Stomach smooth muscle (tissue), 2 donors: ENCODE results near the gene KPNA1.

Experiments
- H3K27ac ChIP-seq: one replicate; pipeline ENCODE4 v1.7.0; 2013; ENCODE audit warnings: mild to moderate bottlenecking, low read length, inconsistent platforms
- H3K27me3 ChIP-seq, 2 donors: one replicate each; pipeline ENCODE4 v1.7.0; 2013; ENCODE audit warnings: low read length in 2 of 2; ENCODE audit not compliant: insufficient read depth in 2 of 2, control insufficient read depth in 1 of 2
- H3K36me3 ChIP-seq, 2 donors: one replicate each; pipeline ENCODE4 v1.7.0; 2013; ENCODE audit warnings: low read length in 2 of 2; ENCODE audit not compliant: control insufficient read depth in 2 of 2, insufficient read depth in 2 of 2
- H3K4me1 ChIP-seq: one replicate; pipeline ENCODE4 v1.7.0; 2013; ENCODE audit warnings: low read length; ENCODE audit not compliant: control insufficient read depth, insufficient read depth
- H3K4me3 ChIP-seq, 2 donors: one replicate each; pipeline ENCODE4 v1.7.0; 2013; ENCODE audit warnings: low read length in 2 of 2
- H3K9ac ChIP-seq, 2 donors: one replicate each; pipeline ENCODE4 v1.7.0; 2013; ENCODE audit warnings: low read length in 2 of 2, mild to moderate bottlenecking in 1 of 2
- H3K9me3 ChIP-seq, 2 donors: one replicate each; pipeline ENCODE4 v1.7.0; 2013; ENCODE audit warnings: low read length in 2 of 2; ENCODE audit not compliant: control insufficient read depth in 2 of 2
- donor health status: healthy.
- donor health status: Pancreatic carcinoma.

KPNA1 gene

GRCh38 chr3:122481390-122481789 is 33.3 kb downstream of the KPNA1 start:
- Histone ChIP-seq H3K4me3 (no peak overlapping the region), H3K27me3 (no peaks in the 10 kb centered on the region), H3K9ac (no peak overlapping the region)

GRCh38 chr3:122476532-122476931 is 38.2 kb downstream of the KPNA1 start:
- Histone ChIP-seq H3K36me3 (no peaks in the 10 kb centered on the region), H3K27me3 (no peaks in the 10 kb centered on the region), H3K27ac (no peak overlapping the region), H3K4me3 (no peak overlapping the region), H3K4me1 (no peaks in the 10 kb centered on the region), H3K9ac (no peak overlapping the region), H3K9me3 (no peaks in the 10 kb centered on the region)

More at GRCh38 chr3:122481390-122481789, 33.3 kb downstream of the KPNA1 start:
- Histone ChIP-seq H3K4me1 (no peaks in the 10 kb centered on the region), H3K27ac (no peak overlapping the region), H3K9me3 (no peaks in the 10 kb centered on the region), H3K36me3 (no peaks in the 10 kb centered on the region)

GRCh38 chr3:122475316-122475715 is 39.4 kb downstream of the KPNA1 start:
- Histone ChIP-seq H3K27me3 (no peaks in the 10 kb centered on the region), H3K27ac (no peak overlapping the region), H3K4me3 (no peak overlapping the region), H3K9ac (no peak overlapping the region), H3K9me3 (no peaks in the 10 kb centered on the region), H3K4me1 (no peaks in the 10 kb centered on the region), H3K36me3 (no peaks in the 10 kb centered on the region)

GRCh38 chr3:122469659-122470058 is 45.1 kb downstream of the KPNA1 start:
- H3K27ac ChIP-seq, result no peak overlapping the region
- no peaks in the 10 kb centered on the region for H3K4me1 ChIP-seq
- no peaks in the 10 kb centered on the region for H3K9me3 ChIP-seq
- H3K9ac ChIP-seq, result no peak overlapping the region
- no peak overlapping the region for H3K4me3 ChIP-seq
- H3K36me3 ChIP-seq, result no peaks in the 10 kb centered on the region
- H3K27me3 ChIP-seq, result no peaks in the 10 kb centered on the region

GRCh38 chr3:122468896-122469533 is 45.7 kb downstream of the KPNA1 start:
- Histone ChIP-seq H3K9me3 (no peaks in the 10 kb centered on the region), H3K9ac (no peak overlapping the region), H3K27ac (no peak overlapping the region), H3K4me1 (no peaks in the 10 kb centered on the region), H3K36me3 (no peaks in the 10 kb centered on the region), H3K27me3 (no peaks in the 10 kb centered on the region), H3K4me3 (no peak overlapping the region)

- Histone ChIP-seq H3K4me3 (no peak overlapping the region), H3K27me3 (no peaks in the 10 kb centered on the region), H3K4me1 (no peaks in the 10 kb centered on the region), H3K9me3 (no peaks in the 10 kb centered on the region), H3K9ac (no peak overlapping the region), H3K36me3 (peaks cover 2 to 7% of the 10 kb centered on the region in 2 donors), H3K27ac (no peak overlapping the region)
Measured at GRCh38 chr3:122466701-122467240, 48.0 kb downstream of the KPNA1 start.

GRCh38 chr3:122464659-122465058 is 50.1 kb downstream of the KPNA1 start:
- H3K36me3 ChIP-seq, result peaks cover 4 to 7% of the 10 kb centered on the region in 2 donors

GRCh38 chr3:122462406-122462805 is 52.3 kb downstream of the KPNA1 start:
- no peak overlapping the region for H3K4me3 ChIP-seq
- H3K9ac ChIP-seq, result no peak overlapping the region
- no peak overlapping the region for H3K27ac ChIP-seq
- H3K9me3 ChIP-seq, result no peaks in the 10 kb centered on the region
- no peaks in the 10 kb centered on the region for H3K27me3 ChIP-seq
- no peaks in the 10 kb centered on the region for H3K4me1 ChIP-seq
- peaks cover 16 to 24% of the 10 kb centered on the region in 2 donors for H3K36me3 ChIP-seq

More at GRCh38 chr3:122464659-122465058, 50.1 kb downstream of the KPNA1 start:
- H3K4me1 ChIP-seq, result no peaks in the 10 kb centered on the region
- H3K4me3 ChIP-seq, result no peak overlapping the region
- H3K27ac ChIP-seq, result no peak overlapping the region
- H3K27me3 ChIP-seq, result no peaks in the 10 kb centered on the region
- H3K9ac ChIP-seq, result no peak overlapping the region
- H3K9me3 ChIP-seq, result no peaks in the 10 kb centered on the region

- H3K9me3 ChIP-seq, result no peaks in the 10 kb centered on the region
- no peak overlapping the region for H3K9ac ChIP-seq
- H3K27me3 ChIP-seq, result no peaks in the 10 kb centered on the region
- H3K36me3 ChIP-seq, result peaks cover 16 to 29% of the 10 kb centered on the region in 2 donors
- H3K27ac ChIP-seq, result no peak overlapping the region
- H3K4me3 ChIP-seq, result no peak overlapping the region
- no peaks in the 10 kb centered on the region for H3K4me1 ChIP-seq
Measured at GRCh38 chr3:122461806-122462205, 52.9 kb downstream of the KPNA1 start.

GRCh38 chr3:122458992-122459391 is 55.7 kb downstream of the KPNA1 start:
- no peak overlapping the region for H3K9ac ChIP-seq
- H3K27ac ChIP-seq, result no peak overlapping the region
- no peaks in the 10 kb centered on the region for H3K9me3 ChIP-seq
- no peak overlapping the region for H3K4me3 ChIP-seq
- H3K27me3 ChIP-seq, result no peaks in the 10 kb centered on the region
- peaks cover 16 to 34% of the 10 kb centered on the region in 2 donors for H3K36me3 ChIP-seq
- no peaks in the 10 kb centered on the region for H3K4me1 ChIP-seq

- Histone ChIP-seq H3K4me3 (no peak overlapping the region), H3K4me1 (no peaks in the 10 kb centered on the region), H3K9me3 (no peaks in the 10 kb centered on the region), H3K27me3 (no peaks in the 10 kb centered on the region), H3K36me3 (peaks cover 18 to 41% of the 10 kb centered on the region in 2 donors), H3K9ac (no peak overlapping the region), H3K27ac (no peak overlapping the region)
Measured at GRCh38 chr3:122457706-122458105, 57.0 kb downstream of the KPNA1 start.
